ENCODE data around the gene LZTS2.

LZTS2 gene

DNA sequence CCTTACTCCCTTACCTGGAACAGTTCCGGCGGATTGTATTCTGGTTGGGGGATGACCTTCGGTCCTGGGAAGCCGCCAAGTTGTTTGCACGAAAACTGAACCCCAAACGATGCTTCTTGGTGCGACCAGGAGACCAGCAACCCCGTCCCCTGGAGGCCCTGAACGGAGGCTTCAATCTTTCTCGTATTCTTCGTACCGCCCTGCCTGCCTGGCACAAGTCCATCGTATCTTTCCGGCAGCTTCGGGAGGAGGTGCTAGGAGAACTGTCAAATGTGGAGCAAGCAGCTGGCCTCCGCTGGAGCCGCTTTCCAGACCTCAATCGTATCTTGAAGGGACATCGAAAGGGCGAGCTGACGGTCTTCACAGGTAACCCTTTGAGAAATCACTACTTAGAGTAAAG is 10.5 kb upstream of the LZTS2 start:
- H4K20me1 ChIP-seq (ENCODE audit: insufficient read depth, low read length), result no peaks in the 10 kb centered on the region
- H3K4me3 ChIP-seq (ENCODE audit: low read depth, low read length, poor library complexity, severe bottlenecking), result no peak overlapping the region
- no peak overlapping the region for H3K9ac ChIP-seq (ENCODE audit: low read length)
- peaks cover 41% of the 10 kb centered on the region for H3K36me3 ChIP-seq (ENCODE audit: insufficient read depth, low read length)
- H3K27me3 ChIP-seq (ENCODE audit: insufficient read depth, low read length), result no peaks in the 10 kb centered on the region
- H3F3A ChIP-seq (ENCODE audit: insufficient read depth, low read length), result no peaks in the 10 kb centered on the region
- no peak overlapping the region for H3K4me2 ChIP-seq (ENCODE audit: low read length)
- H2AFZ ChIP-seq (ENCODE audit: low read length), result no peak overlapping the region
- no peak overlapping the region for H3K27ac ChIP-seq (ENCODE audit: low read depth, low read length, poor library complexity, severe bottlenecking)
- no peaks in the 10 kb centered on the region for H3K9me2 ChIP-seq (ENCODE audit: low read depth, low read length)
- H3K4me1 ChIP-seq (ENCODE audit: insufficient read depth, low read length, severe bottlenecking), result peaks cover 16% of the 10 kb centered on the region
- TF ChIP-seq EZH2 (IDR thresholded peaks at IDR 0.05; ENCODE audit: borderline replicate concordance, low read length), result no peak
- TF ChIP-seq, protein P1, sequence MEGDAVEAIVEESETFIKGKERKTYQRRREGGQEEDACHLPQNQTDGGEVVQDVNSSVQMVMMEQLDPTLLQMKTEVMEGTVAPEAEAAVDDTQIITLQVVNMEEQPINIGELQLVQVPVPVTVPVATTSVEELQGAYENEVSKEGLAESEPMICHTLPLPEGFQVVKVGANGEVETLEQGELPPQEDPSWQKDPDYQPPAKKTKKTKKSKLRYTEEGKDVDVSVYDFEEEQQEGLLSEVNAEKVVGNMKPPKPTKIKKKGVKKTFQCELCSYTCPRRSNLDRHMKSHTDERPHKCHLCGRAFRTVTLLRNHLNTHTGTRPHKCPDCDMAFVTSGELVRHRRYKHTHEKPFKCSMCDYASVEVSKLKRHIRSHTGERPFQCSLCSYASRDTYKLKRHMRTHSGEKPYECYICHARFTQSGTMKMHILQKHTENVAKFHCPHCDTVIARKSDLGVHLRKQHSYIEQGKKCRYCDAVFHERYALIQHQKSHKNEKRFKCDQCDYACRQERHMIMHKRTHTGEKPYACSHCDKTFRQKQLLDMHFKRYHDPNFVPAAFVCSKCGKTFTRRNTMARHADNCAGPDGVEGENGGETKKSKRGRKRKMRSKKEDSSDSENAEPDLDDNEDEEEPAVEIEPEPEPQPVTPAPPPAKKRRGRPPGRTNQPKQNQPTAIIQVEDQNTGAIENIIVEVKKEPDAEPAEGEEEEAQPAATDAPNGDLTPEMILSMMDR (IDR thresholded peaks at IDR 0.05; ENCODE audit: low read length), result no peak
- H3K9me3 ChIP-seq (ENCODE audit: low read length), result no peaks in the 10 kb centered on the region
- H3K79me2 ChIP-seq (ENCODE audit: insufficient read depth, low read length), result peaks cover 15% of the 10 kb centered on the region

DNA sequence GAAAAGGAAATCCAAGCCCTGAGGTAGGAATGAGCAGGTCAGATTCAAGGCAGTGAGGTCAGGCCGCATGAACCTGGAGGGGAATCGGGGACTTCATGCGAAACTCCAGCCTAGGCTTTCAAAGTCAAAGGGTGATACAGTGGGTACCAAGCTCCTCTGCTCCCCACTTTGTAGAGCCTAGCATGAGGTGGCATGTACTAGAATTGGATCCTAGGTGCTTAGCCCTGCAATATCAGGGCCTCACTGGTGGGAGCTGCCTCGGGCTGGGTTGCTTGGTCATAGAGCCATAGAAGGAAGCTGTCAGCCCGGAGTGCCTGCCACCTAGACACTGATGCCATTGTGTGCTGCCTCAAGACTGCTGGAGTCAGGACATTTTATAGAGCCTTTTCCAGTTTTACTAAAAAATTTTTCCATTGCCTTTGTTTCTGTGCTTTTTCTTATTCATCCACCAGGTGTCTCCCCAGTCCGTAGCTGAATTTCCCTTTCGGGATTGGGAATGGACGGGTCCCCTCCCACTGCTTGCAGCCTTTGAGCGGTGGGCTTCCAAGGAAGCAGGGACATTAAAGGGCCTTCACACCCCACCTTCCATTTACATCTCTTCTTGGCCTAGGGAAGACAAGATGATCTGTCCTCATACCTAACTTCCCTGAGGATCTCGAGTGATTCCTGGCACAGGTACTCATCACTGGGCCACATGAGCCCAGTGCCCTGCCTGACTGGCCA is 5.5 kb upstream of the LZTS2 start:
- no peak overlapping the region for H3K9ac ChIP-seq (ENCODE audit: low read length)
- H3K79me2 ChIP-seq (ENCODE audit: insufficient read depth, low read length), result no peaks in the 10 kb centered on the region
- H2AFZ ChIP-seq (ENCODE audit: low read length), result no peak overlapping the region
- H3F3A ChIP-seq (ENCODE audit: insufficient read depth, low read length), result no peaks in the 10 kb centered on the region; the same call in 1 of the 2 replicates
- no peak overlapping the region for H3K4me2 ChIP-seq (ENCODE audit: low read length)
- peaks cover 41% of the 10 kb centered on the region for H3K36me3 ChIP-seq (ENCODE audit: insufficient read depth, low read length)
- TF ChIP-seq, protein P1 (IDR thresholded peaks at IDR 0.05; ENCODE audit: low read length), result peak; percentile 22; the same call in 1 of the 2 replicates
- TF ChIP-seq EZH2 (IDR thresholded peaks at IDR 0.05; ENCODE audit: borderline replicate concordance, low read length), result no peak
- peaks cover 18% of the 10 kb centered on the region for H3K4me1 ChIP-seq (ENCODE audit: insufficient read depth, low read length, severe bottlenecking)
- no peaks in the 10 kb centered on the region for H3K27me3 ChIP-seq (ENCODE audit: insufficient read depth, low read length)
- H3K9me2 ChIP-seq (ENCODE audit: low read depth, low read length), result no peaks in the 10 kb centered on the region
- no peak overlapping the region for H3K4me3 ChIP-seq (ENCODE audit: low read depth, low read length, poor library complexity, severe bottlenecking)
- no peak overlapping the region for H3K27ac ChIP-seq (ENCODE audit: low read depth, low read length, poor library complexity, severe bottlenecking)
- no peaks in the 10 kb centered on the region for H3K9me3 ChIP-seq (ENCODE audit: low read length)
- no peaks in the 10 kb centered on the region for H4K20me1 ChIP-seq (ENCODE audit: insufficient read depth, low read length)

DNA sequence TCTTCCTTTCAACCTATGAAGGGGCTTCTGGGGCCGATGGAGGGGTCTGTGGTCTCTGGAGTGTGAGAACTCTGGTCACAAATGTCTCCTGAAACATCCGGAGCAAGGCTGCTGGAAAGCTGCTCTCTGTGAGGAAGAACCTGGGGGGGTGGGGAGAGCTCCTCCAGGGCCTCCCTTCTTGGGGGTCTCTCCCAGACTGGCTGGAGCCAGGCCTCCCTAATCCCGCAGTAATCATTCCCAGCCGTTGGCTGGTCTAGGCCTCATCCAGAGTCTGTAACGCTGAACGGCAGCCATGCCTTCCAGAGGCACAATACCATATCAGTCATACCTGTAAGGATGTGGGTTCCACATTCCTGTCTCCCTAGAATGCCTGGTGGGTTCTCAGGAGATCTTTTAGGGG is 4.4 kb upstream of the LZTS2 start:
- Histone ChIP-seq H3K27me3 (ENCODE audit: insufficient read depth, low read length) (no peaks in the 10 kb centered on the region), H3K27ac (ENCODE audit: low read depth, low read length, poor library complexity, severe bottlenecking) (peak overlapping the region; percentile 97), H3K36me3 (ENCODE audit: insufficient read depth, low read length) (peaks cover 31% of the 10 kb centered on the region), H3K4me1 (ENCODE audit: insufficient read depth, low read length, severe bottlenecking) (peaks cover 18% of the 10 kb centered on the region), H3K9me2 (ENCODE audit: low read depth, low read length) (no peaks in the 10 kb centered on the region), H2AFZ (ENCODE audit: low read length) (no peak overlapping the region), H3K9me3 (ENCODE audit: low read length) (no peaks in the 10 kb centered on the region), H4K20me1 (ENCODE audit: insufficient read depth, low read length) (no peaks in the 10 kb centered on the region), H3F3A (ENCODE audit: insufficient read depth, low read length) (no peaks in the 10 kb centered on the region; the same call in 1 of the 2 replicates), H3K79me2 (ENCODE audit: insufficient read depth, low read length) (no peaks in the 10 kb centered on the region), H3K4me3 (ENCODE audit: low read depth, low read length, poor library complexity, severe bottlenecking) (no peak overlapping the region), H3K9ac (ENCODE audit: low read length) (no peak overlapping the region), H3K4me2 (ENCODE audit: low read length) (no peak overlapping the region)
- TF ChIP-seq EZH2 (IDR thresholded peaks at IDR 0.05; ENCODE audit: borderline replicate concordance, low read length), result no peak
- TF ChIP-seq, protein P1 (IDR thresholded peaks at IDR 0.05; ENCODE audit: low read length), result no peak
